ENCODE measurements around the gene KRABD2.

Gene KRABD2

GRCh38 chr17:8419305-8419704 lies 42.8 kb upstream of the KRABD2 start:
- in situ Hi-C loops (cut with MboI; ENCODE audit: low pct_ligation_motif_present in 1 of 4, low pct_unique_long_range_greater_than_20kb in 1 of 4, low sequenced_read_pairs in 3 of 4) = loop anchor here in 3 of 4 donors (10.0 to 25.0 kb wide), 2 partner anchors 318 to 325 kb away; partner anchors contain the start of gene CCDC42 (in 3 of the 3)
- Histone ChIP-seq H3K27ac (no peak overlapping the region), H3K4me3 (no peak overlapping the region), H3K9me3 (no peaks in the 10 kb centered on the region), H3K4me1 (peaks cover 5 to 18% (median 8%) of the 10 kb centered on the region in 4 donors), H3K36me3 (no peaks in the 10 kb centered on the region), H3K27me3 (peaks cover 14% of the 10 kb centered on the region)
- TF ChIP-seq POLR2A (IDR thresholded peaks at IDR 0.05) (no peak), CTCF (IDR thresholded peaks at IDR 0.05) (no peak), POLR2AphosphoS5 (IDR thresholded peaks at IDR 0.05) (no peak), EP300 (IDR thresholded peaks at IDR 0.05; ENCODE audit: low read depth) (no peak)
- 36 to 46% methylated on average over 1 of the region's 1 CpG for WGBS, 2 donors (ENCODE audit: low coverage in 1 of 2)
- intact Hi-C loops (cut with DNase I; ENCODE audit: low total_unique reads) = no loop called here
- no peak for DNase-seq

GRCh38 chr17:8418471-8418870 lies 42.0 kb upstream of the KRABD2 start:
- no peak for DNase-seq
- Histone ChIP-seq H3K36me3 (no peaks in the 10 kb centered on the region), H3K9me3 (no peaks in the 10 kb centered on the region), H3K27me3 (peaks cover 14% of the 10 kb centered on the region), H3K4me3 (no peak overlapping the region), H3K27ac (no peak overlapping the region), H3K4me1 (peaks cover 5 to 18% (median 8%) of the 10 kb centered on the region in 4 donors)
- intact Hi-C loops (cut with DNase I; ENCODE audit: low total_unique reads) (no loop called here), in situ Hi-C loops (cut with MboI; ENCODE audit: low pct_ligation_motif_present in 1 of 4, low pct_unique_long_range_greater_than_20kb in 1 of 4, low sequenced_read_pairs in 3 of 4) (loop anchor here in 3 of 4 donors (10.0 to 25.0 kb wide), 2 partner anchors 319 to 326 kb away; partner anchors contain the start of gene CCDC42 (in 3 of the 3))
- TF ChIP-seq EP300 (IDR thresholded peaks at IDR 0.05; ENCODE audit: low read depth) = no peak
- TF ChIP-seq POLR2A (IDR thresholded peaks at IDR 0.05) = no peak
- no peak for TF ChIP-seq CTCF (IDR thresholded peaks at IDR 0.05)
- TF ChIP-seq POLR2AphosphoS5 (IDR thresholded peaks at IDR 0.05) = no peak
- 36 to 59% methylated on average over 1 of the region's 1 CpG for WGBS, 2 donors (ENCODE audit: low coverage in 1 of 2)

GRCh38 chr17:8417806-8418205 lies 41.3 kb upstream of the KRABD2 start:
- Histone ChIP-seq H3K27me3 (peaks cover 14% of the 10 kb centered on the region), H3K9me3 (no peaks in the 10 kb centered on the region), H3K27ac (no peak overlapping the region), H3K4me1 (peaks cover 5 to 18% (median 8%) of the 10 kb centered on the region in 4 donors), H3K36me3 (no peaks in the 10 kb centered on the region), H3K4me3 (no peak overlapping the region)
- TF ChIP-seq POLR2A (IDR thresholded peaks at IDR 0.05) (no peak), POLR2AphosphoS5 (IDR thresholded peaks at IDR 0.05) (no peak), CTCF (IDR thresholded peaks at IDR 0.05) (no peak), EP300 (IDR thresholded peaks at IDR 0.05; ENCODE audit: low read depth) (no peak)
- DNase-seq = no peak
- in situ Hi-C loops (cut with MboI; ENCODE audit: low pct_ligation_motif_present in 1 of 4, low pct_unique_long_range_greater_than_20kb in 1 of 4, low sequenced_read_pairs in 3 of 4) (loop anchor here in 3 of 4 donors (10.0 to 25.0 kb wide), 2 partner anchors 319 to 327 kb away; partner anchors contain the start of gene CCDC42 (in 3 of the 3)), intact Hi-C loops (cut with DNase I; ENCODE audit: low total_unique reads) (no loop called here)
- WGBS, 2 donors (ENCODE audit: low coverage in 1 of 2) = 81 to 82% methylated on average over 4 of the region's 4 CpGs

- no peak for TF ChIP-seq CTCF (IDR thresholded peaks at IDR 0.05)
- no peak for TF ChIP-seq POLR2AphosphoS5 (IDR thresholded peaks at IDR 0.05)
- TF ChIP-seq EP300 (IDR thresholded peaks at IDR 0.05; ENCODE audit: low read depth) = no peak
- no peak for TF ChIP-seq POLR2A (IDR thresholded peaks at IDR 0.05)
- DNase-seq = no peak
- Histone ChIP-seq H3K36me3 (no peaks in the 10 kb centered on the region), H3K4me3 (no peak overlapping the region), H3K4me1 (peaks cover 0 to 7% (median 0%) of the 10 kb centered on the region in 4 donors), H3K27ac (no peak overlapping the region), H3K27me3 (peaks cover 14% of the 10 kb centered on the region), H3K9me3 (no peaks in the 10 kb centered on the region)
- intact Hi-C loops (cut with DNase I; ENCODE audit: low total_unique reads) = no loop called here
- in situ Hi-C loops (cut with MboI; ENCODE audit: low pct_ligation_motif_present in 1 of 4, low pct_unique_long_range_greater_than_20kb in 1 of 4, low sequenced_read_pairs in 3 of 4) = loop anchor here (5.0 to 25.0 kb wide), 3 partner anchors 323 to 331 kb away; partner anchors contain the start of gene CCDC42 (in 4 of the 4)
These were observed 37.4 kb upstream of the KRABD2 start for GRCh38 chr17:8413938-8414337.
